ENCODE measurements around the gene DENND1A.

DNA sequence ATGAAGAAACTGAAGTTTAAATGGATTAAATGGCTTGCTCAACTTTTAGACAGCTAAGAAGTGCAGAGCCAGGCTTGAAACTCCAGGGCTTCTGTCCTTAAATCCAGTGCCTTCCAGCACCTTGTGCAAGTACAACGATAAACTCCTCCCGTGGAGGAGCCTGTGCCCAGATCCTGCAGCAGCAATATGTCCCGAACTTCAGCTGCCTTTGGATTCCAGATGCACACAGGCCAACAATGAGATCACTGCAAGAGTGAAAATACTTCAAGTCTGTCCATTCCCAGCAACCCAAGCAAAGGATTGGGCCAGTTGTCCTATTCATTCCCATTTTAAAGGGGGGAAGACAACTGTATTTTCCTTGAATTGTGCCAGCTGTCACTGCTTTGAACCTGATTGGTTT is 374.3 kb downstream of the DENND1A start:
- TF ChIP-seq, protein P1, sequence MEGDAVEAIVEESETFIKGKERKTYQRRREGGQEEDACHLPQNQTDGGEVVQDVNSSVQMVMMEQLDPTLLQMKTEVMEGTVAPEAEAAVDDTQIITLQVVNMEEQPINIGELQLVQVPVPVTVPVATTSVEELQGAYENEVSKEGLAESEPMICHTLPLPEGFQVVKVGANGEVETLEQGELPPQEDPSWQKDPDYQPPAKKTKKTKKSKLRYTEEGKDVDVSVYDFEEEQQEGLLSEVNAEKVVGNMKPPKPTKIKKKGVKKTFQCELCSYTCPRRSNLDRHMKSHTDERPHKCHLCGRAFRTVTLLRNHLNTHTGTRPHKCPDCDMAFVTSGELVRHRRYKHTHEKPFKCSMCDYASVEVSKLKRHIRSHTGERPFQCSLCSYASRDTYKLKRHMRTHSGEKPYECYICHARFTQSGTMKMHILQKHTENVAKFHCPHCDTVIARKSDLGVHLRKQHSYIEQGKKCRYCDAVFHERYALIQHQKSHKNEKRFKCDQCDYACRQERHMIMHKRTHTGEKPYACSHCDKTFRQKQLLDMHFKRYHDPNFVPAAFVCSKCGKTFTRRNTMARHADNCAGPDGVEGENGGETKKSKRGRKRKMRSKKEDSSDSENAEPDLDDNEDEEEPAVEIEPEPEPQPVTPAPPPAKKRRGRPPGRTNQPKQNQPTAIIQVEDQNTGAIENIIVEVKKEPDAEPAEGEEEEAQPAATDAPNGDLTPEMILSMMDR (IDR thresholded peaks at IDR 0.05; ENCODE audit: low read depth, low read length, missing input control): no peak
- TF ChIP-seq HNF4A (conservative IDR thresholded peaks at IDR 0.05) (no peak), RAD21 (IDR thresholded peaks at IDR 0.05) (no peak), YY1 (IDR thresholded peaks at IDR 0.05) (no peak), EGR1 (IDR thresholded peaks at IDR 0.05; ENCODE audit: low read depth in 2 of 2) (no peak), NR2F2 (IDR thresholded peaks at IDR 0.05) (no peak), HNF4G (IDR thresholded peaks at IDR 0.05) (no peak), SP1 (IDR thresholded peaks at IDR 0.05) (no peak)
- TF ChIP-seq, protein P2, sequence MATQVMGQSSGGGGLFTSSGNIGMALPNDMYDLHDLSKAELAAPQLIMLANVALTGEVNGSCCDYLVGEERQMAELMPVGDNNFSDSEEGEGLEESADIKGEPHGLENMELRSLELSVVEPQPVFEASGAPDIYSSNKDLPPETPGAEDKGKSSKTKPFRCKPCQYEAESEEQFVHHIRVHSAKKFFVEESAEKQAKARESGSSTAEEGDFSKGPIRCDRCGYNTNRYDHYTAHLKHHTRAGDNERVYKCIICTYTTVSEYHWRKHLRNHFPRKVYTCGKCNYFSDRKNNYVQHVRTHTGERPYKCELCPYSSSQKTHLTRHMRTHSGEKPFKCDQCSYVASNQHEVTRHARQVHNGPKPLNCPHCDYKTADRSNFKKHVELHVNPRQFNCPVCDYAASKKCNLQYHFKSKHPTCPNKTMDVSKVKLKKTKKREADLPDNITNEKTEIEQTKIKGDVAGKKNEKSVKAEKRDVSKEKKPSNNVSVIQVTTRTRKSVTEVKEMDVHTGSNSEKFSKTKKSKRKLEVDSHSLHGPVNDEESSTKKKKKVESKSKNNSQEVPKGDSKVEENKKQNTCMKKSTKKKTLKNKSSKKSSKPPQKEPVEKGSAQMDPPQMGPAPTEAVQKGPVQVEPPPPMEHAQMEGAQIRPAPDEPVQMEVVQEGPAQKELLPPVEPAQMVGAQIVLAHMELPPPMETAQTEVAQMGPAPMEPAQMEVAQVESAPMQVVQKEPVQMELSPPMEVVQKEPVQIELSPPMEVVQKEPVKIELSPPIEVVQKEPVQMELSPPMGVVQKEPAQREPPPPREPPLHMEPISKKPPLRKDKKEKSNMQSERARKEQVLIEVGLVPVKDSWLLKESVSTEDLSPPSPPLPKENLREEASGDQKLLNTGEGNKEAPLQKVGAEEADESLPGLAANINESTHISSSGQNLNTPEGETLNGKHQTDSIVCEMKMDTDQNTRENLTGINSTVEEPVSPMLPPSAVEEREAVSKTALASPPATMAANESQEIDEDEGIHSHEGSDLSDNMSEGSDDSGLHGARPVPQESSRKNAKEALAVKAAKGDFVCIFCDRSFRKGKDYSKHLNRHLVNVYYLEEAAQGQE (IDR thresholded peaks at IDR 0.05): no peak
- TF ChIP-seq, protein P3, sequence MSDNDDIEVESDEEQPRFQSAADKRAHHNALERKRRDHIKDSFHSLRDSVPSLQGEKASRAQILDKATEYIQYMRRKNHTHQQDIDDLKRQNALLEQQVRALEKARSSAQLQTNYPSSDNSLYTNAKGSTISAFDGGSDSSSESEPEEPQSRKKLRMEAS (IDR thresholded peaks at IDR 0.05): no peak
- TF ChIP-seq, protein P4, sequence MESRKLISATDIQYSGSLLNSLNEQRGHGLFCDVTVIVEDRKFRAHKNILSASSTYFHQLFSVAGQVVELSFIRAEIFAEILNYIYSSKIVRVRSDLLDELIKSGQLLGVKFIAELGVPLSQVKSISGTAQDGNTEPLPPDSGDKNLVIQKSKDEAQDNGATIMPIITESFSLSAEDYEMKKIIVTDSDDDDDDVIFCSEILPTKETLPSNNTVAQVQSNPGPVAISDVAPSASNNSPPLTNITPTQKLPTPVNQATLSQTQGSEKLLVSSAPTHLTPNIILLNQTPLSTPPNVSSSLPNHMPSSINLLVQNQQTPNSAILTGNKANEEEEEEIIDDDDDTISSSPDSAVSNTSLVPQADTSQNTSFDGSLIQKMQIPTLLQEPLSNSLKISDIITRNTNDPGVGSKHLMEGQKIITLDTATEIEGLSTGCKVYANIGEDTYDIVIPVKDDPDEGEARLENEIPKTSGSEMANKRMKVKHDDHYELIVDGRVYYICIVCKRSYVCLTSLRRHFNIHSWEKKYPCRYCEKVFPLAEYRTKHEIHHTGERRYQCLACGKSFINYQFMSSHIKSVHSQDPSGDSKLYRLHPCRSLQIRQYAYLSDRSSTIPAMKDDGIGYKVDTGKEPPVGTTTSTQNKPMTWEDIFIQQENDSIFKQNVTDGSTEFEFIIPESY (IDR thresholded peaks at IDR 0.05): no peak
